ENCODE measurements around the gene ZNRF2. TPM values are rescaled to one million over a fixed set of nuclear protein-coding genes. Genes with fewer than 3 reads are reported as not detected.

ZNRF2 gene
- total RNA-seq, 4 donors from 2014 or later, result 23.8 to 39.3 (median 34.6) TPM

DNA sequence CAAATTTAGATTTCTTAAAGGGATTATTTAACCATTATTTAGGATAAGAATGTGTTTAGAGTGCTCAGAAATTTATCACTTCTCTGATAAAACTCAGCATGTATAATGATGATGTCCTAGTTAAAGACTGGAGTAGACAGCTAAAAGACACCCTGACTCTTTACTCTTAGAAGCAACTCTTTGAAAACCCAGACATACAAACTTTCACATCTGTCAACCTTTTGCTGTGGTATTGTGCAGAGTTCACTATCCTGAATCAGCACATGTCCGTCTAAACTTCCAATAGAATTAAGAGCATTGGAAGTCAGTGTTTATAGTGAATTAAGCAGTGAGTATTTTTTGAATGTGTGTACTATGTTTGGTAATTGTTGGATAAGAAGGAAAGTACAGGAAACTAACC lies 24.9 kb downstream of the ZNRF2 start:
- DNase-seq (ENCODE audit: low spot score in 2 of 2), result no peak
- Histone ChIP-seq H3K27ac (no peak overlapping the region), H3K27me3 (no peaks in the 10 kb centered on the region), H3K4me1 (peaks cover 36% of the 10 kb centered on the region), H3K4me3 (no peak overlapping the region), H3K9me3 (no peaks in the 10 kb centered on the region), H3K36me3 (no peaks in the 10 kb centered on the region)
- TF ChIP-seq POLR2AphosphoS5 (IDR thresholded peaks at IDR 0.05) (no peak), EP300 (IDR thresholded peaks at IDR 0.05) (no peak)
- WGBS, result 61% methylated on average over 1 of the region's 1 CpG

DNA sequence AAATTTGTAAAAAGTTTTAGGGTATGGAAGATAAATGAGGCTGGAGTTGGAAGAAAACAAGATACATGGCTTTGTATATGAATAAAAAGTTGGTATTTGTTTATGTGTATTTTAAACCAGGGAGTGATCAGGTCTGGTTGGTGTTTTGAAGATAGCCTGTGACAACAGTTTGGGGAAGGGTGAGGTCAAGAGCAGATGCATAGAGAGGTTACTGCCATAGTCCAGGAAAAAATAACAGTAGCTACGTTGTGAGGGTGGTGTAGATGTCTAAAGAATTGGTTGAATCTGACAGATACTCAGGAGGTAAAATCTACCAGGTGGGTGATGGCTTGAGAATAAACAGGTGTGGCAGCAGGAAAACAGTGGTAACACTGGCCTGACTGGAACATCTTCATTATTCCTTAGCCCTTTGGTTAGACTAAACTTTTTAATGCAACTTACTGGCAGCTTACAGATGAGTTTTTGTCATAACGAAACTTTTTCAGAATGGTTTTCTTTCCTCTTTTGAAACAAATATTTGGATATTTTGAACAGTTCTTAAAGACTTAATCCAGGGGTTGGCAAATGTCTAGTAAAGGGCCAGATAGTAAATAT lies 25.5 kb downstream of the ZNRF2 start:
- Histone ChIP-seq H3K27ac (no peak overlapping the region), H3K9me3 (no peaks in the 10 kb centered on the region), H3K36me3 (no peaks in the 10 kb centered on the region), H3K27me3 (no peaks in the 10 kb centered on the region), H3K4me1 (peaks cover 33% of the 10 kb centered on the region), H3K4me3 (no peak overlapping the region)
- TF ChIP-seq POLR2AphosphoS5 (IDR thresholded peaks at IDR 0.05), result no peak
- TF ChIP-seq POLR2A (IDR thresholded peaks at IDR 0.05), result no peak
- no peak for TF ChIP-seq EP300 (IDR thresholded peaks at IDR 0.05)
- TF ChIP-seq, protein P1, sequence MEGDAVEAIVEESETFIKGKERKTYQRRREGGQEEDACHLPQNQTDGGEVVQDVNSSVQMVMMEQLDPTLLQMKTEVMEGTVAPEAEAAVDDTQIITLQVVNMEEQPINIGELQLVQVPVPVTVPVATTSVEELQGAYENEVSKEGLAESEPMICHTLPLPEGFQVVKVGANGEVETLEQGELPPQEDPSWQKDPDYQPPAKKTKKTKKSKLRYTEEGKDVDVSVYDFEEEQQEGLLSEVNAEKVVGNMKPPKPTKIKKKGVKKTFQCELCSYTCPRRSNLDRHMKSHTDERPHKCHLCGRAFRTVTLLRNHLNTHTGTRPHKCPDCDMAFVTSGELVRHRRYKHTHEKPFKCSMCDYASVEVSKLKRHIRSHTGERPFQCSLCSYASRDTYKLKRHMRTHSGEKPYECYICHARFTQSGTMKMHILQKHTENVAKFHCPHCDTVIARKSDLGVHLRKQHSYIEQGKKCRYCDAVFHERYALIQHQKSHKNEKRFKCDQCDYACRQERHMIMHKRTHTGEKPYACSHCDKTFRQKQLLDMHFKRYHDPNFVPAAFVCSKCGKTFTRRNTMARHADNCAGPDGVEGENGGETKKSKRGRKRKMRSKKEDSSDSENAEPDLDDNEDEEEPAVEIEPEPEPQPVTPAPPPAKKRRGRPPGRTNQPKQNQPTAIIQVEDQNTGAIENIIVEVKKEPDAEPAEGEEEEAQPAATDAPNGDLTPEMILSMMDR (IDR thresholded peaks at IDR 0.05), result no peak
- DNase-seq (ENCODE audit: low spot score in 2 of 2), result no peak
- 77% methylated on average over 2 of the region's 2 CpGs for WGBS

DNA sequence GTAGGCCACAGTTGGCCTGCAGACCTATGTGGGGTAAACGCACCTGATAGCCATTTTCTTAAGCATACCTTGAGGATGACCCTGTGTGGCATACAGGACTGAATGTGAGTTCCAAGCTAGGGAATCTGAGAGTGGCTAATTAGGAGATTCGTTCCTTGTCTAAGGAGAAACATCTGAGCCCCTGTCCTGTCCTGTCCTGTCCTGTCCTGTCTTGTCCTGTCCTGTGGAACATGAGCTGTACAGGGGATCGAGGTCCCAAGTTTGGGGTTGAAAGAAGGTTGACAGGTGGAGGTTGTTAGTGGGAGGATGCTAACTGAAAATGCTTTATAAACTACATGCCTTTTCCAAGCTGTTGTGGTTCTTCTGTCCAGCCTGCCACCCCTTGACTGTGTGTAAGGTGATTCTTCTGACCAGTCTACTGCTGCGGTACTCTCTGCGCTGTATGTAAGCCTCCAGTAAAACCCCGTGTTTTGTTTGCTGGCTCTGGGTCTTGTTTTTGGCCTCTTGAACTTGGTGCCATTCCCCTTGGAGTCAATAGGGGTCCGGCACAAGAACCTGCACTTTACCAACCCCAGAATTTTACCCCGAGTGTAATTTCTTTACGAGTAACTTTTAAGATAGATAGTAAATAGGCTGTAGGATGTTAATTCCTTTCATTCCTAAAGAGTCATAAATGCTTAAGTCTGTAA lies 26.4 kb downstream of the ZNRF2 start:
- Histone ChIP-seq H3K27ac (no peak overlapping the region), H3K27me3 (no peaks in the 10 kb centered on the region), H3K4me3 (no peak overlapping the region), H3K9me3 (no peaks in the 10 kb centered on the region), H3K4me1 (peaks cover 33% of the 10 kb centered on the region), H3K36me3 (no peaks in the 10 kb centered on the region)
- no peak for DNase-seq (ENCODE audit: low spot score in 2 of 2)
- TF ChIP-seq POLR2AphosphoS5 (IDR thresholded peaks at IDR 0.05), result no peak
- no peak for TF ChIP-seq POLR2A (IDR thresholded peaks at IDR 0.05)
- no peak for TF ChIP-seq EP300 (IDR thresholded peaks at IDR 0.05)
- TF ChIP-seq, protein P1 (IDR thresholded peaks at IDR 0.05), result no peak
- 90% methylated on average over 9 of the region's 9 CpGs for WGBS

DNA sequence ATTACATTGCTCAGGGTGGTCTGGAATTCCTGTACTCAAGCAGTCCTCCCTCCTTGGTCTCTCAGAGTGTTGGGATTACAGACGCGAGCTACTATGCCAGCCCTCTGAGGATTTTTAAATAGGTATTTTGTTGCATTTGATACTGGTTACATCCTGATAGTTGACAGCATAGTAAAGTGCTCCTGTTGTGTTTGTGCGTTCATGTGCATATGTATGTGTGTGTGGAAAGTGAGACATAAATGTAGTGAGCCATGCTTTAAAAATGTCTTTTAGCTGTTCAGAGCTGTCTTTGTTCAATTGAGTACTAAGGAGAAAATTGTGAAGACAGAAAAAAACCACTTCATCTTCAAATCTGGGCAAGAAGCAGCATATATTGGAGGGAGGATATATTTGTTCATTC lies 27.8 kb downstream of the ZNRF2 start:
- Histone ChIP-seq H3K4me3 (no peak overlapping the region), H3K36me3 (no peaks in the 10 kb centered on the region), H3K27ac (no peak overlapping the region), H3K9me3 (no peaks in the 10 kb centered on the region), H3K4me1 (peaks cover 33% of the 10 kb centered on the region), H3K27me3 (no peaks in the 10 kb centered on the region)
- DNase-seq (ENCODE audit: low spot score in 2 of 2), result no peak
- TF ChIP-seq, protein P1 (IDR thresholded peaks at IDR 0.05), result no peak
- TF ChIP-seq EP300 (IDR thresholded peaks at IDR 0.05) (no peak), POLR2A (IDR thresholded peaks at IDR 0.05) (no peak), POLR2AphosphoS5 (IDR thresholded peaks at IDR 0.05) (no peak)
- 85% methylated on average over 3 of the region's 3 CpGs for WGBS

DNA sequence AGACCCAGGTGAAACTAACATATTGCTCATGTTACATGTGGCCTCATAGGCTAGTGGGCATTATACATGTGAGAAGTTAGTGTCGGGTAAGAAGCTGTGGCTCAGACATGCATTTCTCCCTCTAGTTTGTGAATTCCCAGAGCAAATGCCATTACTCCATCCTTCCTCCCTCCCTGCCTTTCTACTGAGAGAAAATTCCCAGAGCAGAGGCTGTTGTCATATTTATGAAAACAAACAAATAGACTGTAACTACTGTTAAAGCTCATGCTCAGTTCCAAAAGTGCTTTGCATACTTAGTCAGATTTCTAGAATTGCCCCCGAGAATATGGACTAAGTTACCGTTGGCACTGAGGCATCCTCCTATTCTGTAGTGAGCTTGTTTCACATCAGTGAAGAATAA lies 29.0 kb downstream of the ZNRF2 start:
- peaks cover 40% of the 10 kb centered on the region for H3K4me1 ChIP-seq
- no peak for DNase-seq (ENCODE audit: low spot score in 2 of 2)
- TF ChIP-seq POLR2A (IDR thresholded peaks at IDR 0.05) (no peak), EP300 (IDR thresholded peaks at IDR 0.05) (no peak), POLR2AphosphoS5 (IDR thresholded peaks at IDR 0.05) (no peak)
- TF ChIP-seq, protein P1 (IDR thresholded peaks at IDR 0.05), result no peak
- no peaks in the 10 kb centered on the region for H3K36me3 ChIP-seq
- whole genome bisulfite sequencing, result 73% methylated on average over 3 of the region's 3 CpGs
- no peak overlapping the region for H3K27ac ChIP-seq
- no peaks in the 10 kb centered on the region for H3K27me3 ChIP-seq
- no peak overlapping the region for H3K4me3 ChIP-seq
- no peaks in the 10 kb centered on the region for H3K9me3 ChIP-seq
